ENCODE measurements around the gene JMJD7.

Gene JMJD7

DNA sequence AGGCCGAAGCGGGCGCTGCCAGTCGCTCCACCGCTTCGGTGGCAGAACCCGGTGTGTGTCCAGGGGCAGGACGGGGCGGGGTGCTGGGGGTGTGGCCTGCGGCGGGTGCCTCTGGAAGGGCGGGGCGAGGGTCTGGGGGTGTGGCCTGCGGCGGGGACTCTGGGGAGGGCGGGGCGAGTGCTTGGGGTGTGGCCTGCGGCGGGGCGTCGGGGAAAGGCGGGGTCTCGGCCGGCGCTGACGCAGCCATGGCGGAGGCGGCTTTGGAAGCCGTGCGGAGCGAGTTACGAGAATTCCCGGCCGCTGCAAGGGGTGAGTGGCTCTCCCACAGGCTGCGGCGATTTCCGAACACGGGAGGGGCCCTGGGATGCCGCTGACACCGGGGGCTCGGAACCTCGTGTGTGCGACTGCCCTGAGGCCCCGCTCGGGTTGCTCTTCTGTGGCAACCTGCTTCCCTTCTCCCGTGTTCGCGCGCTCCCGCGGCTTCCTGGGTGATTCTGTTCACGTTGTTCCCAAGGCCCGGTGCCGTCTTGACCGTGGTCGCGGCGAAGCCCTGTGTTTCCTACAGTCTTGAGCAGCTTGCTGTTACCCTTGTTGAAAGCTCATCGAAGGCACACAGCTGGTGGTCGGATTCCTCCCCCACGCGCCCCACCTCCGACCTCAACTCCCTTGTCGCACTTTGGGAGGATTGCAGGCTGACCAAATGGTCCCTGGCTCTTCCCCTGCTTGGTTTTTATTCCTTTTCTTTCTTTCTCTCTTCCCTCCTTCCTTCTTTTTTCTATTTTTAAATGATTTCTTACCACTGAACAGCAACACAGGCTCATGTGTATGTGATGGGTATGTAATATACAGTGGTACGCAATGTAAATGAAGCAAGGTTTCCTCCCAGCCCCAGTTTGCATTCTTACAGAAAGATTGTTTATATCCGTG, at the start of gene JMJD7:
Gene JMJD7, plus strand, starts transcription at position 213 of the 927 bp plus-strand sequence. Its CDS starts 33 bp downstream, at position 246.
- peak; percentile 99 for DNase-seq (ENCODE audit: low spot score)

- DNase-seq (ENCODE audit: low spot score) = no peak
These were observed 49.4 kb upstream of the JMJD7 start for GRCh38 chr15:41778521-41778920.

DNA sequence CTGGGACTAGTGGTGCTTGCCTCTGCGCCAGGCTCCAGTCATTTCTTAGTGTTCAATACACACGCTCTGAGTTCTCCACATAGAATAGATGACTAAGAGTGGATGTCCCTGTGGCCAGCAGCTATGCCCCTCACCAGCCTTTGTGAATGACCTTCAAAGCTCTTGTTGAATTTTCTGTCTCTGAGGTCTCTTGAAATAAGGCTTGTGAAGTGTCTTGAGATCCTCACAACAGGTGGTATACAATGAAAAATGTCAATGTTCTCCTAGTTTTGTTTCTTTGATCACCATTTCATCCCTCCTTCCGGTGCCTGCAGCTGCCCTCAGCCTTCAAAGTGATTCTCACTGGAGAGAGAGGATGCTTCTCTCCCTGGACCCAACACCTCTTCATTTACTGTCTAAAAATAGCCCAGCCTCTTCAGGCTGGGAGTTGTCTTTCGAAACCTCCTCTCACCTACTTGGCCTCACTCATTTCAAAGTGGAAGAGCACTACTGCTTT, 48.2 kb upstream of the JMJD7 start:
- DNase-seq (ENCODE audit: low spot score) = no peak

DNA sequence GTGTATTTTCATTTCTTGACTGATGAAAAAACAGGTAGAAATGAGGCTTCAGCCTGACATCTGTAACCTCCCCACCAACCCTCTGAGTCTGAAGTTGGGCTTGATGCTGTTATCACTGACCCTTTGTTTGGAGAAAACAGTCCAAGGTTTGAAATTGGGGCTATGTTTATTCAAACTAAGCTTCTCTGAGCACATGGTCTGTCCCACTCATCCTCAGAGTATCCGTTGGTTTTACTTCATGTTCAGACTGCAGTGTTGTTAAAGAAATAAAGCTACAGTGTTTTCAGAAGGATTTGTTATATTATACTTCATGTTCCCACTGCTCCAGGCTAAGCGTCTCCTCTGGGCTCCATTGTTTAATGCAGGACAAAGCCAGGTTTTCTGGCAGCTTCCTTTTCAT, 47.6 kb upstream of the JMJD7 start:
- DNase-seq (ENCODE audit: low spot score) = no peak

- DNase-seq (ENCODE audit: low spot score) = no peak
These were observed 47.2 kb upstream of the JMJD7 start for GRCh38 chr15:41780727-41781126.

- DNase-seq (ENCODE audit: low spot score) = no peak
These were observed 45.3 kb upstream of the JMJD7 start for GRCh38 chr15:41782371-41783282.

DNA sequence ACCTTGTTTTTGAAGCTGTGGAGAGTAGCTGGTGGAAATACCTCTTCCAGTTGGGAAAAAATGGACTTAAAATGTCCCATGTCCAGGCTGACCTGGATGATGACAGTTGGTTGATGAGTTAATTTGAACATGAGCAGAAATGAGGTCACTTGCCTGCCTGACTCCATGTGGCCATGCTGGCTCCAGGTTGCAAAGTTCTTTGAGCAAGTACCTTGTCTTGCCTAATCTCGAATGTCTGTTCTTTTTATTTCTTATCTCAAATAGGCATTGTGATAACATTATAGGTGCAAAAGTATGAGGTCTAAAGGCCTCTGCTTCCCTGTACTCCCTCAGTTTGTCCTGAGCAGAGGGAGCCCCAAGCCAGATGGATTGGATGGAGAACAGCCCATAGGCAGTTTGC, 44.6 kb upstream of the JMJD7 start:
- DNase-seq (ENCODE audit: low spot score) = no peak

DNA sequence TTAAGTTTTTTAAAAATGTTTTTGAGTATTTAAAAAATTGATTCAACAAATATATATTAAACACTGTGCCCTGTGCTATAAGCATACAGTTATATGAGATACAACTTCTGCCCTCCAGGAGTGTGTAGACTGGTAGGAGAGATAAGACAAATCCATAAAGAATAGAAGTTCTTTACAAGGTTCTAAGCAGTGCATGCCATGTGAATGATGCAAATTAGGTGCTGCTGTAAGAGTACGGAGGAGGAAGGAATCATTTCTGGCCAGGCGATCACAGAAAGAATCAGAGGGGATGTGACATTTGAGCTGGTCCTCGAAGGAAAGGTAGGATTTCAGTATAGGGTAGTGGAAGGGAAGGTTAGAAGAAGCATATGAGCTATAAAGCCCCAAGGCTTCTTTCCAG, 39.6 kb upstream of the JMJD7 start:
- DNase-seq (ENCODE audit: low spot score) = no peak

GRCh38 chr15:41789236-41789635, 38.7 kb upstream of the JMJD7 start:
- DNase-seq (ENCODE audit: low spot score) = no peak

DNA sequence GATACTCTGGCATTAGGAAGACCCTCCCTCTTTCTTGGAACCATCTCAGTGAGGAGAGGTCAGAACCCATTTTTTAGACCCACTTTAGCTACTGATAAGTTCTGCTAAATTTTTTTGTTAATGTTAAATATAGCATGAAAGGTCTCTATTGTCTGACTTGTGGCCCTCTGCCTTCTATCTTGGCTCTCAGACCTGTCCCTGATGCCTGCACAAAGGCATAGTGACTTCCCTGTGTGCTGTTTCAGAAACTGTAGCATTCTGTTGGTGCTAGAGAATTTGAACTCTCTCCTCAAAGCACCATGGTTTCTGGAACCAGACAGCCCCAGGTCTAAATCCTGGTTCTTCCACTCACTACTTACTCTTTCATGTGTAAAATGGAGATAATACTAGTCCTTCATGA, 38.2 kb upstream of the JMJD7 start:
- DNase-seq (ENCODE audit: low spot score) = no peak

DNA sequence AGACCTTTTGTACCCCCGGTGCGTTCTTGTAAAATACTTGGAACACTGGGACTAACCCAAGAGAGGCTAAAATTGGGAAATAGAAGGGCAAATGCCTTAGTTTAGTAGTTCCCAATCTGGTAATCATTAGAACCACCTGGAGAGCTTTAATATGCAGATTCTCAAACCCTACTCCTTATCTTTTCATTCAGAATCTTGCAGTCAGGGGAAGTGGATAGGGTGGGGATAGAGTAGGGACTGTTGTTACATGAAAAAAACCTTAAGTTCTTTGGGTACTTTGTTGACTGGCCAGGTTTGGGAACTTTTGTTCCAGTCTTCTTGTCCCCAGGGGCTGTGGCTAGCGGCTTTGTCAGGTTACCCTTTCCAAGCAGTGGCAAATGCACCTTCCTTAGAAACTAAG, 37.7 kb upstream of the JMJD7 start:
- DNase-seq (ENCODE audit: low spot score) = no peak

DNA sequence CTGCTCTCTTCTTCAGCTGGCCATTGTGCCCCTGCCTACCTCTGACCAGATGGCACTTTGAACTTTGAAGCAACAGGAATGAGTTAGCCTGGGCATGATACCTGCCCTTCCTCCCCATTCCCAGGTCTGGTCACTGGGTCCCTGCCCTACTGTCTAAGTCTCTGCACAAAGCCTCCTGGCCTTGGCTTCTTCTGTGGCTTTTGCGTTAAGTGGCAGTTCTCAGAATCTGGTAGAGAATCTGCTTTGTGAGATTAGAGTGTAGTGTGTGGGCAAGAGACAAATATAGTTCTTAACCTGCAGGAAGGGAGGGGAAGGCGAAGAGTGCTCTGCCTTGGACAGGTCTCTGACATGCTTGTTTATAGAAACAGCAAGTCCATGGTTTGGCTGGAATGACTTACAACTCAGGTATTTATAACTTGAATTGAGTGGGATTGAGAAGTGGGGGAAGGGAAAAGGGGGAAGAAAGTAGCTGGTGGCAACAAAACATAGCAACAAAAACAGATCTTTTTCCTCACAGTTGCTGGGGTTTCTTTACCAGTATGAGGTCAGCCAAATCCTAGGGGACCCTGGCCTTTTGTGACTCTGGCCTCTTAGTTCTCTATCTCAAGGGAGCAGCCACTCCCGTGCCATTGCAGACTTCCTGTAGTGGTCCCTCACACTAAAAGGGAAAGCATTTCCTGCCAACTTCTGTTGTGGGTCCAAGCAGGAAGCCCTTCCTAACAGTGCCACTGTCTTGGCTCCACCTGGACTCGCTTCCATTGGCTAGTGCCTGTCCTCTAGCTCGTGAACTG, 36.9 kb upstream of the JMJD7 start:
- peak; percentile 72 for DNase-seq (ENCODE audit: low spot score)

DNA sequence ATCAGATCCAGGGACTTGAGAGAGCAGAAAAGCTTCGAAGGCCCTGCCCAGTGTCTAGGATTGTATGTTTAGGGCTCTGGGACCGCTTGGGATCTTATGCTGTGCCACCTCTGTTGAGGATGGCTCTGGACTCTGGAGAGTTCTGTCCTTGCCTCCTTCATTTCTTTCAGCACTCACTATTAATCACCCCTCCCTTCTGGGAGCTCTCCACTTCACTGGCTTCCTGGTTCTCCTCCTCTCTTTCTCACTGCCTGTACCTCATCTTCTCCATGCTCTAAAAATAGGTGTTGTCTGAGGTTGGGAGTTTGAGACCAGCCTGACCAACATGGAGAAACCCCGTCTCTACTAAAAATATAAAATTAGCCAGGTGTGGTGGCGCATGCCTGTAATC, 36.4 kb upstream of the JMJD7 start:
- DNase-seq (ENCODE audit: low spot score) = no peak

GRCh38 chr15:41792000-41792637, 35.8 kb upstream of the JMJD7 start:
- no peak for DNase-seq (ENCODE audit: low spot score)

DNA sequence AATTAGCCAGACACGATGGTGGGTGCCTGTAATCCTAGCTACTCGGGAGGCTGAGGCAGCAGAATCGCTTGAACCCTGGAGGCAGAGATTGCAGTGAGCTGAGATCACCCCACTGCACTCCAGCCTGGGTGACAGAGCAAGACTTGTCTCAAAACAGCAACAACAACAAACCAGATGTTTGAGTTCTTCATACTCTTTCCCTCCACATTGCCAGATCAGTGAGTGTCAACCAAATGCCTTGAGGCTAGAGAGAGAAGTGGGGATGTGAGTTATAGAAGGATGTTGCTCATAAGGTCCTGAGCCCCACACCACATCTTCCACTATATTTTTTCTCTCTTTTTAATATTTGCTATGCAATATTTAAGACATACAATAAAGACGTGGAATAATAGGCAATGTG, 33.8 kb upstream of the JMJD7 start:
- no peak for DNase-seq (ENCODE audit: low spot score)

DNA sequence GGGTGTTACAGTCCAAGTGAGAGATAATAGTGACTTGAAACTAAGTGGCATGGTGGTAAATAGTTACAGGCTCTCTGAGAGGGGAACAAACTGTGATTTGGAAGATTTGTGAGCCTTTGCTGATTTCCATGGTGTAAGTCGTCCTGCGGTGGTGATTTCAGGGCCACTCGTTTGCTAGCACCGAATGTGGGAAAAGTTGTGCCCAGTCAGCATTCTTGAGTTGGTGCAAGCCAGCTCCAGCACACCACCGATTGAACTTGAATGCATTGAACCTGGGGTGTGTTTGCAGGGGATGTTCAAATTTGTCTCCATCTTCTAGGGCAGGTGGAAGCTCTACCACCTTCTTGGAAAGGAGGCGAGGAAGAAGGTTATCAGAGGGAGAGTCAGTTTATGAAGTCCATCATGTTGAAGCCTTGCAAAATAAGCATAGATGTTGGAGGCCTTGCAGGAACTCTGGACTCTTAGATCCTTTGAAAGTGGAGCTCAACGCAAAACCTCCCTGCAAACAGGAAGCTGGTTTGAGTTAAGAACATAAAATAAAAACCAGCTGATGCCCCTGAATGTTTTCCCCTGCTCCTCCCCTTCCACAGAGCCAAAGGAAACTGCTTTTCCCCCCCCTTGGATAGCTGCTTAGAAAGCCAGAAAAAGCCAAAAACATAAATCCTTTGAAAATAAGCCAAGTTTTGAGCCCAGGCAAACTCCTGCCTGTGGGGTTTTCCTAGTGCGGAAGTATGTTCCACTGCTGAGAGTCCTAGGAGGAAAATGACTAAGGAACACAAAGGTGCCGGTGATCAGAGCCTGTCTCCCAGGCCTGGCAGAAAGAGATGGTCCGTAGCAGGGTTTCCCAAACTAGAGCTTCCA, 31.7 kb upstream of the JMJD7 start:
- DNase-seq (ENCODE audit: low spot score) = peak; percentile 46

- DNase-seq (ENCODE audit: low spot score) = no peak
These were observed 30.5 kb upstream of the JMJD7 start for GRCh38 chr15:41797201-41797944.

- DNase-seq (ENCODE audit: low spot score) = no peak
These were observed 29.0 kb upstream of the JMJD7 start for GRCh38 chr15:41798607-41799487.

- DNase-seq (ENCODE audit: low spot score) = no peak
These were observed 28.4 kb upstream of the JMJD7 start for GRCh38 chr15:41799488-41799805.

Data from hepatic stellate cell (primary cell).